Colonic mucosa (tissue), 4 donors: ENCODE measurements around the gene CACNA2D2. TPM values are rescaled to one million over a fixed set of nuclear protein-coding genes. Genes with fewer than 3 reads are reported as not detected.

Experiments
- DNase-seq: peaks from one replicate; pipeline ENCODE4 v3.0.0-alpha.2; 2020
- H3K27ac ChIP-seq: fragments of 200-600 bp; one replicate; pipeline ENCODE4 v1.8.0; 2021
- H3K27me3 ChIP-seq: fragments of 200-600 bp; one replicate; pipeline ENCODE4 v1.8.0; 2021
- H3K36me3 ChIP-seq: fragments of 200-600 bp; one replicate; pipeline ENCODE4 v1.8.0; 2021
- H3K4me1 ChIP-seq: fragments of 200-600 bp; one replicate; pipeline ENCODE4 v1.8.0; 2021; ENCODE audit warnings: mild to moderate bottlenecking
- H3K4me3 ChIP-seq: fragments of 200-600 bp; one replicate; pipeline ENCODE4 v1.8.0; 2021
- H3K9ac ChIP-seq, 2 donors: one replicate each; pipeline ENCODE4 v1.7.0; 2013; ENCODE audit warnings: control low read depth in 2 of 2, low read depth in 2 of 2, low read length in 2 of 2
- H3K9me3 ChIP-seq: fragments of 200-600 bp; one replicate; pipeline ENCODE4 v1.8.0; 2021
- intact Hi-C: fragments of 100-400 bp; cut with DNase I; formaldehyde crosslinking; loops from one replicate; pipeline ENCODE4 v1.14.1; 2022
- total RNA-seq, 2 donors: library from RNA; stranded (reverse); fragmentation: NEBNext Ultra II Directional in 1 of 2; extraction: Animal tissue kit (Norgen Biotek cat#: 25700) in 1 of 2; gene quantifications; one replicate each; pipeline ENCODE4 v1.2.1, GENCODE V29; 2021
- TF ChIP-seq, protein P1 (sequence below): fragments of 200-600 bp; IDR thresholded peaks from one replicate; pipeline ENCODE4 v1.8.0; 2022; ENCODE audit warnings: antibody characterized with exemption, mild to moderate bottlenecking
- donor health status: healthy.
- donor health status: DM: no; HTN: no; CAD: no.
- donor health status: DM: no; HTN: no; CAD: no.

The CACNA2D2 gene
- total RNA-seq, 2 donors from 2014 or later = 2.4 to 3.3 TPM

DNA sequence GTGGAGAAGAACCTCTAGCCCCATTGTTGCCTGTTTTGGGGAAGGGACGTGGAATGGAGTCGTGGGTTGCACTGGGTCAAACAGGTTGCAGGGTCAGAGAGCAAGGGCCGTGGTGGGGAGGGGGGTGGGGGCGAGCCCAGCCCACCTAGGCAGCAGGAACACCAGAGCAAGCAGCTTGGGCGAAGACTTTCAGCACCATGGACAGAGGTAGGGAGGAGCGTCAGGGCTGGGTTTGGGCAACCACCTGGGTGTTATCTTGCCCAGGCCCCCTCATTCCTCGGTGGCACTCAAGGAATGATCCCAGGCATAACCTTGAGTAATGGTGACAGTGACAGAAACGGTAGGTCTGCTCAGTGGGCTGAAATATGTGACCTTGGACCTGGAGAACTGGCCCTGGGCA, 98.2 kb downstream of the CACNA2D2 start:
- TF ChIP-seq, protein P1, sequence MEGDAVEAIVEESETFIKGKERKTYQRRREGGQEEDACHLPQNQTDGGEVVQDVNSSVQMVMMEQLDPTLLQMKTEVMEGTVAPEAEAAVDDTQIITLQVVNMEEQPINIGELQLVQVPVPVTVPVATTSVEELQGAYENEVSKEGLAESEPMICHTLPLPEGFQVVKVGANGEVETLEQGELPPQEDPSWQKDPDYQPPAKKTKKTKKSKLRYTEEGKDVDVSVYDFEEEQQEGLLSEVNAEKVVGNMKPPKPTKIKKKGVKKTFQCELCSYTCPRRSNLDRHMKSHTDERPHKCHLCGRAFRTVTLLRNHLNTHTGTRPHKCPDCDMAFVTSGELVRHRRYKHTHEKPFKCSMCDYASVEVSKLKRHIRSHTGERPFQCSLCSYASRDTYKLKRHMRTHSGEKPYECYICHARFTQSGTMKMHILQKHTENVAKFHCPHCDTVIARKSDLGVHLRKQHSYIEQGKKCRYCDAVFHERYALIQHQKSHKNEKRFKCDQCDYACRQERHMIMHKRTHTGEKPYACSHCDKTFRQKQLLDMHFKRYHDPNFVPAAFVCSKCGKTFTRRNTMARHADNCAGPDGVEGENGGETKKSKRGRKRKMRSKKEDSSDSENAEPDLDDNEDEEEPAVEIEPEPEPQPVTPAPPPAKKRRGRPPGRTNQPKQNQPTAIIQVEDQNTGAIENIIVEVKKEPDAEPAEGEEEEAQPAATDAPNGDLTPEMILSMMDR = no peak
- intact Hi-C loops = no loop called here
- Histone ChIP-seq H3K4me1 (no peaks in the 10 kb centered on the region), H3K27me3 (no peaks in the 10 kb centered on the region), H3K9ac (no peak overlapping the region), H3K4me3 (no peak overlapping the region), H3K9me3 (no peaks in the 10 kb centered on the region), H3K36me3 (no peaks in the 10 kb centered on the region), H3K27ac (no peak overlapping the region)
- no peak for DNase-seq

DNA sequence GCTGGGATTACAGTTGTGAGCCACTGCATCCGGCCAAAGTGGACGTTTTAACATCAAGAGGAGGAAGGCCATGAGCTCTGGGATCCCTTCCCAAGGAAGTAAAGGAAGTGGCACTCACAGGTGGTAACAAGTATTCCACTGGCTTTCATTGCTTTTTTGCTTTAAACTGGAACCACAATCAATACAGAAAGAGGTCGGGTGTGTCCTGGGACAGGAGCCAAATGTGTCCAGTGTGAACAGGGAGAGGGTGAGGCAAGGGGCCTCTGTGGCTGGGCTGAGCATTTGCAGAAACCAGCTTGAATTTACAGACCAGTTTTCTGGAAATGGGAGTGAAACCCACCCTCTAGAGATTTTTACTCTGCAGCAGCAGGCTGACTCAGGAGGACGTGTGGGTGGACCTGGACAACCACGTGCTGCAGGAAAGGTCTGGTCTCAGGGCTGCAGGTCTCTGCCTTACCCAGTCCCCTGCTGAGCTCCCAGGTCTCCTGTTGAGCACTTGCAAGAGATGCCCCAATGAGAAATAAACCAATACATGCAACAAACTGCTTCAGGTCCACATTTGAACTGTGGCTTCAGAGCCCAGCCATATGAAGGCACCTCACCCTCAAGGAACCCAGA, 101.3 kb downstream of the CACNA2D2 start:
- no peaks in the 10 kb centered on the region for H3K9me3 ChIP-seq
- no peak overlapping the region for H3K27ac ChIP-seq
- H3K36me3 ChIP-seq = no peaks in the 10 kb centered on the region
- intact Hi-C loops = no loop called here
- TF ChIP-seq, protein P1 = no peak
- no peak overlapping the region for H3K4me3 ChIP-seq
- no peaks in the 10 kb centered on the region for H3K27me3 ChIP-seq
- peak; percentile 25 for DNase-seq
- no peaks in the 10 kb centered on the region for H3K4me1 ChIP-seq
- no peak overlapping the region for H3K9ac ChIP-seq

DNA sequence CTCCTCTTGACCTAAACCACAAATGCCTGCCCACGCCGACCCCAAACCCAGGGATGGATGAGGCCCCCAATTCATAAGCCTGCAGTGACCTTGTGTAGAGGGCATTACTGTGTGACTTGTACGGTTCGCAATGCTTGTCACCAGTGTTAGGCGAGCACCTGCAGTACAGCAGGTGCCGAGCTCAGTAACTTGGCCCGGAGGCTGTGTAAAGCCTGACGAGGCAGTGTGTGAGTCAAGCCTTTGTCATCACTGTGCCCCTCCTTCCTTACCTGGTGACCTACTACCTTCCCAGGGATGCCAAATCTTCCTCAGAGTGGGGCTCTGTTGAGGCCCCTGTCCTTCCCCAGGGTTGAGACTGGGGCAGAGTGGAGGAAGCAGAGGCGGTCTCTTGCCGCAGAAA, 106.9 kb downstream of the CACNA2D2 start:
- Histone ChIP-seq H3K9me3 (no peaks in the 10 kb centered on the region), H3K27me3 (no peaks in the 10 kb centered on the region), H3K9ac (no peak overlapping the region), H3K27ac (no peak overlapping the region), H3K4me1 (no peaks in the 10 kb centered on the region), H3K4me3 (no peak overlapping the region), H3K36me3 (no peaks in the 10 kb centered on the region)
- TF ChIP-seq, protein P1 = no peak
- intact Hi-C loops = no loop called here
- DNase-seq = no peak

DNA sequence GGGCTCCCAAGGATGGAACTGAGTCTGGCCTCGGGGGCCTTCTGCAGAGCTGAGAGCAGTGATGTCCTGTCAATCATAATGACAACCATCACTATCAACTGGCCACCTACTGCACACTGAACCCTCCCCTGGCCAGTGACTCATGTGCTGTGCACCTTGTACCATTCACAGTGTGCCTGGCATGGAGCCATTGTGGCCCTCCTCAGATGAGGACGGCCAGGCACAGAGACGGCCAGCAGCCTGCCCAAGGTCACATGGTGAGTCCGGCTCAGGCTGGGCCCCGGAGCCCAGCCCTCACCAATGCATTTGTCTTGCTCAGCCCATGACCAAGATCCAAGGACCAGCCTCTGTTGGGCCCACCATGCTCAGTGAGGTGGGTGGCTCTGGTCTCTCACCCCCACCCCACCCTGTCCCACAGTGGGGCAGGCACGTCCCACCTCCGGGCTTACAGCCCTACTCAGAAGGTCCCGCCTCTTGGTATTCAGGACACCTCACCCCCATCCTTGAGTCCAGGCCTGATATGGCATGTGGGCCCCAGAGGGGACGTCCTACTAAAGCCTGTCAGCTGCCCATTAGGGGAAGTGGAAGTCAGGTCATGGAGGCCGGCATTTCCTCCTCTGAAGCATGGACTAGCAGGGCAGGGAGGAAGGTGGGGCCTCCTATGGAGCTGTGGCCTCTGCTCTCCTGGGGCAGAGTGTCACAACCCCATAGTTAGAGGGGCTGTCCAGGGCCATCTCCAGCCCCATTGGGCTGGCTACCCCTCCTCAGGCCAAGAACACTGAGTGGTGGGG, 108.2 kb downstream of the CACNA2D2 start:
- no peaks in the 10 kb centered on the region for H3K36me3 ChIP-seq
- no peak overlapping the region for H3K27ac ChIP-seq
- no peaks in the 10 kb centered on the region for H3K27me3 ChIP-seq
- intact Hi-C loops = no loop called here
- TF ChIP-seq, protein P1 = no peak
- peaks cover 4% of the 10 kb centered on the region for H3K4me1 ChIP-seq
- no peaks in the 10 kb centered on the region for H3K9me3 ChIP-seq
- H3K4me3 ChIP-seq = no peak overlapping the region
- no peak overlapping the region for H3K9ac ChIP-seq
- DNase-seq = no peak

DNA sequence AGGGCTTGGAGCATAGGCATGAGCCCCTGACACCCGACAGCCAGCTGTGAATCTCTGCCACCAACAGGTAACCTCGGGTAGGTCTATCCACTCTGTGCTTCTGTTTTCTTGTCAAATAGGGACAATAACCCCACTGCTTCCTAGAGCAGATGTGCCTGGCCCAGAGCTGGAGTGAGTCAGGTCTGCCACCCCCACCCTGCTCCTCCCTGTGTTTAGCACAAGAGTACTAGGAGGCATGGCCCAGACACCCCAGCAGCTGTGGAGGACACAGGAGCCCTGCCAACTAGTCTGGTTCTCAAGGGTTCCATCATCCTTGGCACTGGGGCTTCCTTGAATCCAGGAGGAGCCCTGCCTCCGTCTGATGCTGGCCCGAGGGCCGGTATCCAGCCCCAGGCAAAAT, 110.4 kb downstream of the CACNA2D2 start:
- Histone ChIP-seq H3K27me3 (no peaks in the 10 kb centered on the region), H3K4me3 (no peak overlapping the region), H3K4me1 (peaks cover 4% of the 10 kb centered on the region), H3K36me3 (no peaks in the 10 kb centered on the region), H3K27ac (no peak overlapping the region), H3K9ac (no peak overlapping the region), H3K9me3 (no peaks in the 10 kb centered on the region)
- TF ChIP-seq, protein P1 = no peak
- intact Hi-C loops = no loop called here
- no peak for DNase-seq
